ENCODE results near the gene CERS3. TPM values are rescaled to one million over a fixed set of nuclear protein-coding genes. Genes with fewer than 3 reads are reported as not detected.

CERS3 gene
- total RNA-seq, 1 donor from 2014 or later, result 0.69 TPM

DNA sequence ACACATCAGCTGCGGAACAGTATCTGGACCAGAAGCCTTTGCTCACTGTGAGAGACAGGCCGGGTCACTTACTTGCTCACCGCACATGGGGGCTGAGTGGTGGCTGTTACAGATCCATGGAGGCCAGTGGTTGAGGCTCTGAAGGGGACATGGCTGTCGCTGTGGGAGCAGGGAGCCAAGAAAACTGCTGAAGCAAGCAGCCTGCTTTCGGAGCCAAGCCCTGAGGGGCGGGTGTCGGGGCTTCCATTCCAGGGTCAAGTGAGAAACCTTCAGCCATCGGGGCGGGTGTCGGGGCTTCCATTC is 144.7 kb downstream of the CERS3 start:
- H3K4me3 Mint-ChIP-seq, result no peak overlapping the region
- H3K36me3 Mint-ChIP-seq, result peaks cover 17% of the 10 kb centered on the region
- peaks cover 53% of the 10 kb centered on the region for H3K9me3 Mint-ChIP-seq
- DNase-seq (ENCODE audit: low spot score in 2 of 2, unreplicated experiment in 2 of 2), result no peak
- TF ChIP-seq, protein P1, sequence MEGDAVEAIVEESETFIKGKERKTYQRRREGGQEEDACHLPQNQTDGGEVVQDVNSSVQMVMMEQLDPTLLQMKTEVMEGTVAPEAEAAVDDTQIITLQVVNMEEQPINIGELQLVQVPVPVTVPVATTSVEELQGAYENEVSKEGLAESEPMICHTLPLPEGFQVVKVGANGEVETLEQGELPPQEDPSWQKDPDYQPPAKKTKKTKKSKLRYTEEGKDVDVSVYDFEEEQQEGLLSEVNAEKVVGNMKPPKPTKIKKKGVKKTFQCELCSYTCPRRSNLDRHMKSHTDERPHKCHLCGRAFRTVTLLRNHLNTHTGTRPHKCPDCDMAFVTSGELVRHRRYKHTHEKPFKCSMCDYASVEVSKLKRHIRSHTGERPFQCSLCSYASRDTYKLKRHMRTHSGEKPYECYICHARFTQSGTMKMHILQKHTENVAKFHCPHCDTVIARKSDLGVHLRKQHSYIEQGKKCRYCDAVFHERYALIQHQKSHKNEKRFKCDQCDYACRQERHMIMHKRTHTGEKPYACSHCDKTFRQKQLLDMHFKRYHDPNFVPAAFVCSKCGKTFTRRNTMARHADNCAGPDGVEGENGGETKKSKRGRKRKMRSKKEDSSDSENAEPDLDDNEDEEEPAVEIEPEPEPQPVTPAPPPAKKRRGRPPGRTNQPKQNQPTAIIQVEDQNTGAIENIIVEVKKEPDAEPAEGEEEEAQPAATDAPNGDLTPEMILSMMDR (IDR thresholded peaks at IDR 0.05; ENCODE audit: unreplicated experiment), result no peak
- no peaks in the 10 kb centered on the region for H3K27me3 Mint-ChIP-seq (ENCODE audit: low read depth)
- H3K4me1 Mint-ChIP-seq, result no peaks in the 10 kb centered on the region
- no peak overlapping the region for H3K27ac Mint-ChIP-seq

GRCh38 chr15:100383302-100384107 is 145.2 kb downstream of the CERS3 start:
- no peaks in the 10 kb centered on the region for H3K4me1 Mint-ChIP-seq
- H3K27me3 Mint-ChIP-seq (ENCODE audit: low read depth), result no peaks in the 10 kb centered on the region
- no peak overlapping the region for H3K27ac Mint-ChIP-seq
- TF ChIP-seq, protein P1 (IDR thresholded peaks at IDR 0.05; ENCODE audit: unreplicated experiment), result no peak
- H3K36me3 Mint-ChIP-seq, result peaks cover 17% of the 10 kb centered on the region
- peaks cover 48% of the 10 kb centered on the region for H3K9me3 Mint-ChIP-seq
- H3K4me3 Mint-ChIP-seq, result no peak overlapping the region
- DNase-seq (ENCODE audit: low spot score in 2 of 2, unreplicated experiment in 2 of 2), result no peak

GRCh38 chr15:100373942-100374341 is 154.8 kb downstream of the CERS3 start:
- Mint-ChIP-seq H3K27me3 (ENCODE audit: low read depth) (peaks cover 50% of the 10 kb centered on the region), H3K4me1 (peaks cover 11% of the 10 kb centered on the region), H3K9me3 (peaks cover 21% of the 10 kb centered on the region), H3K27ac (no peak overlapping the region), H3K4me3 (peak overlapping the region; percentile 68), H3K36me3 (peaks cover 5% of the 10 kb centered on the region)
- TF ChIP-seq, protein P1 (IDR thresholded peaks at IDR 0.05; ENCODE audit: unreplicated experiment), result no peak
- DNase-seq (ENCODE audit: low spot score in 2 of 2, unreplicated experiment in 2 of 2), result no peak

GRCh38 chr15:100373120-100373896 is 155.4 kb downstream of the CERS3 start:
- TF ChIP-seq, protein P1 (IDR thresholded peaks at IDR 0.05; ENCODE audit: unreplicated experiment), result no peak
- H3K27me3 Mint-ChIP-seq (ENCODE audit: low read depth), result peaks cover 51% of the 10 kb centered on the region
- no peak for DNase-seq (ENCODE audit: low spot score in 2 of 2, unreplicated experiment in 2 of 2)
- peak overlapping the region; percentile 63 for H3K4me3 Mint-ChIP-seq
- H3K9me3 Mint-ChIP-seq, result peaks cover 21% of the 10 kb centered on the region
- no peak overlapping the region for H3K27ac Mint-ChIP-seq
- H3K36me3 Mint-ChIP-seq, result peaks cover 5% of the 10 kb centered on the region
- peaks cover 11% of the 10 kb centered on the region for H3K4me1 Mint-ChIP-seq

- peaks cover 5% of the 10 kb centered on the region for H3K36me3 Mint-ChIP-seq
- H3K4me1 Mint-ChIP-seq, result peaks cover 11% of the 10 kb centered on the region
- H3K27ac Mint-ChIP-seq, result peak overlapping the region; percentile 62
- DNase-seq (ENCODE audit: low spot score in 2 of 2, unreplicated experiment in 2 of 2), result no peak
- peak overlapping the region; percentile 63 for H3K4me3 Mint-ChIP-seq
- TF ChIP-seq, protein P1 (IDR thresholded peaks at IDR 0.05; ENCODE audit: unreplicated experiment), result no peak
- H3K27me3 Mint-ChIP-seq (ENCODE audit: low read depth), result peaks cover 53% of the 10 kb centered on the region
- H3K9me3 Mint-ChIP-seq, result peaks cover 21% of the 10 kb centered on the region
These were observed 156.0 kb downstream of the CERS3 start for GRCh38 chr15:100372739-100373119.

All from mesothelial cell of epicardium (in vitro differentiated cells).